MCF 10A (cell line): Measurements from ENCODE around the gene ADPRH. TPM values are rescaled to one million over a fixed set of nuclear protein-coding genes. Genes with fewer than 3 reads are reported as not detected.

ENCODE experiments used
- BruUV-seq: library from RNA; stranded (reverse); fragments of 400-500 nt; replicated peaks from 2 replicates; lab custom pipeline; 2021; lab: Mats Ljungman, UMichigan
- CTCF ChIA-PET: fragments of 300-600 bp; sonication (Branson Sonifier 250); formaldehyde crosslinking; extraction: SDS; loops from one replicate; lab custom pipeline; 2021; ENCODE audit warnings: antibody characterized with exemption, inconsistent platforms; lab: Yijun Ruan, JAX
- POLR2A ChIA-PET: fragments of 300-600, 350-650 bp; sonication (Branson Sonifier 250); formaldehyde crosslinking; extraction: SDS; loops from one replicate; lab custom pipeline; 2020; ENCODE audit warnings: antibody characterized with exemption, inconsistent platforms; lab: Yijun Ruan, JAX
- DNase-seq: peaks from one replicate; pipeline ENCODE4 v3.0.0-alpha.2; 2018; ENCODE audit not compliant: unreplicated experiment
- H3K27ac Mint-ChIP-seq: one replicate; pipeline ENCODE4 v1.8.0; 2022; ENCODE audit warnings: mild to moderate bottlenecking, low read depth, mixed read lengths; ENCODE audit not compliant: unreplicated experiment
- H3K27me3 Mint-ChIP-seq: one replicate; pipeline ENCODE4 v1.8.0; 2022; ENCODE audit warnings: mixed read lengths; ENCODE audit not compliant: insufficient read depth, unreplicated experiment
- H3K36me3 Mint-ChIP-seq: one replicate; pipeline ENCODE4 v1.8.0; 2022; ENCODE audit warnings: mild to moderate bottlenecking, moderate library complexity, mixed read lengths; ENCODE audit not compliant: insufficient read depth, unreplicated experiment
- H3K4me1 Mint-ChIP-seq: one replicate; pipeline ENCODE4 v1.8.0; 2022; ENCODE audit warnings: mixed read lengths; ENCODE audit not compliant: insufficient read depth, unreplicated experiment
- H3K4me3 Mint-ChIP-seq: one replicate; pipeline ENCODE4 v1.8.0; 2022; ENCODE audit warnings: mild to moderate bottlenecking, moderate library complexity, mixed read lengths; ENCODE audit not compliant: unreplicated experiment
- H3K9me3 Mint-ChIP-seq: one replicate; pipeline ENCODE4 v1.8.0; 2022; ENCODE audit warnings: mixed read lengths; ENCODE audit not compliant: unreplicated experiment
- CTCF ChIP-seq: fragments of 200-600 bp; IDR thresholded peaks from one replicate; pipeline ENCODE4 v1.8.0; 2022; ENCODE audit warnings: antibody characterized with exemption, mild to moderate bottlenecking; ENCODE audit not compliant: unreplicated experiment
- intact Hi-C: fragments of 100-400 bp; cut with micrococcal nuclease; formaldehyde crosslinking; loops from 2 replicates; pipeline ENCODE4 v1.14.1; 2022
- total RNA-seq: library from RNA; stranded (reverse); gene quantifications from 2 replicates; pipeline ENCODE4 v1.2.3, GENCODE V29; 2022

ADPRH gene
- total RNA-seq, 1 experiment from 2014 or later, result not detected

- CTCF ChIA-PET, result no interaction called here
- BruUV-seq, result no TSS peak
- no peak for TF ChIP-seq CTCF
- H3K4me3 Mint-ChIP-seq, result no peak overlapping the region
- no peak overlapping the region for H3K27ac Mint-ChIP-seq
- DNase-seq, result no peak
- intact Hi-C loops, result no loop called here
- POLR2A ChIA-PET, result no interaction called here
- no peaks in the 10 kb centered on the region for H3K9me3 Mint-ChIP-seq
- no peaks in the 10 kb centered on the region for H3K36me3 Mint-ChIP-seq
- peaks cover 9% of the 10 kb centered on the region for H3K4me1 Mint-ChIP-seq
- H3K27me3 Mint-ChIP-seq, result peaks cover 10% of the 10 kb centered on the region
Measured at GRCh38 chr3:119628816-119629445, 49.6 kb downstream of the ADPRH start.

GRCh38 chr3:119630128-119630879, 51.0 kb downstream of the ADPRH start:
- CTCF ChIA-PET, result interaction anchor here (0.6 to 1.4 kb wide), 3 partner anchors 47 to 132 kb away, joined by 3 to 4 read pairs (median 3); partner anchors contain the start of gene TIMMDC1
- intact Hi-C loops, result no loop called here
- no peak overlapping the region for H3K4me3 Mint-ChIP-seq
- H3K9me3 Mint-ChIP-seq, result no peaks in the 10 kb centered on the region
- H3K4me1 Mint-ChIP-seq, result peaks cover 9% of the 10 kb centered on the region
- no peak overlapping the region for H3K27ac Mint-ChIP-seq
- TF ChIP-seq CTCF, result no peak
- DNase-seq, result peak; percentile 26
- no peaks in the 10 kb centered on the region for H3K36me3 Mint-ChIP-seq
- peaks cover 7% of the 10 kb centered on the region for H3K27me3 Mint-ChIP-seq
- no TSS peak for BruUV-seq
- POLR2A ChIA-PET, result interaction anchor here (0.5 to 1.1 kb wide), 2 partner anchors 46 to 456 kb away, joined by 5 read pairs; no protein-coding TSS in a partner anchor

GRCh38 chr3:119630880-119631329, 51.6 kb downstream of the ADPRH start:
- POLR2A ChIA-PET, result interaction anchor here (1.1 kb wide), 1 partner anchor 46 kb away, joined by 5 read pairs; no protein-coding TSS in a partner anchor
- BruUV-seq, result no TSS peak
- Mint-ChIP-seq H3K9me3 (no peaks in the 10 kb centered on the region), H3K27me3 (peaks cover under 1% of the 10 kb centered on the region), H3K36me3 (no peaks in the 10 kb centered on the region), H3K4me3 (no peak overlapping the region), H3K27ac (no peak overlapping the region), H3K4me1 (peaks cover 9% of the 10 kb centered on the region)
- intact Hi-C loops, result no loop called here
- CTCF ChIA-PET, result interaction anchor here (0.6 to 1.4 kb wide), 3 partner anchors 47 to 133 kb away, joined by 3 to 4 read pairs (median 3); partner anchors contain the start of gene TIMMDC1
- TF ChIP-seq CTCF, result no peak
- no peak for DNase-seq

- Mint-ChIP-seq H3K27ac (no peak overlapping the region), H3K36me3 (no peaks in the 10 kb centered on the region), H3K9me3 (no peaks in the 10 kb centered on the region), H3K27me3 (no peaks in the 10 kb centered on the region), H3K4me1 (peaks cover 15% of the 10 kb centered on the region), H3K4me3 (no peak overlapping the region)
- TF ChIP-seq CTCF, result no peak
- intact Hi-C loops, result no loop called here
- DNase-seq, result no peak
- CTCF ChIA-PET, result interaction anchor here (1.4 kb wide), 1 partner anchor 134 kb away, joined by 4 read pairs; the partner anchor contains the start of gene TIMMDC1
- POLR2A ChIA-PET, result no interaction called here
- no TSS peak for BruUV-seq
Measured at GRCh38 chr3:119631516-119631915, 52.2 kb downstream of the ADPRH start.
